ENCODE measurements around the gene DNAI7.

Gene DNAI7

GRCh38 chr12:25213338-25213737, 18.4 kb upstream of the DNAI7 start:
- no peak for FAIRE-seq
- DNase-seq (ENCODE audit: insufficient read length, low spot score) = no peak
- no peak for TF ChIP-seq CTCF (IDR thresholded peaks at IDR 0.05; ENCODE audit: insufficient read depth, missing control alignments)

- FAIRE-seq (no peak), DNase-seq (ENCODE audit: insufficient read length, low spot score) (no peak)
- no peak for TF ChIP-seq CTCF (IDR thresholded peaks at IDR 0.05; ENCODE audit: insufficient read depth, missing control alignments)
Measured at GRCh38 chr12:25208554-25208953, 13.6 kb upstream of the DNAI7 start.

- peak; percentile 32 for FAIRE-seq
- TF ChIP-seq CTCF (IDR thresholded peaks at IDR 0.05; ENCODE audit: insufficient read depth, missing control alignments) = no peak
- no peak for DNase-seq (ENCODE audit: insufficient read length, low spot score)
Measured at GRCh38 chr12:25207846-25208245, 12.9 kb upstream of the DNAI7 start.

- no peak for DNase-seq (ENCODE audit: insufficient read length, low spot score)
- TF ChIP-seq CTCF (IDR thresholded peaks at IDR 0.05; ENCODE audit: insufficient read depth, missing control alignments) = no peak
- FAIRE-seq = no peak
Measured at GRCh38 chr12:25207411-25207810, 12.5 kb upstream of the DNAI7 start.

GRCh38 chr12:25202137-25202536, 7.2 kb upstream of the DNAI7 start:
- DNase-seq (ENCODE audit: insufficient read length, low spot score) = no peak
- no peak for FAIRE-seq
- no peak for TF ChIP-seq CTCF (IDR thresholded peaks at IDR 0.05; ENCODE audit: insufficient read depth, missing control alignments)

GRCh38 chr12:25200703-25201102, 5.7 kb upstream of the DNAI7 start:
- FAIRE-seq = no peak
- no peak for TF ChIP-seq CTCF (IDR thresholded peaks at IDR 0.05; ENCODE audit: insufficient read depth, missing control alignments)
- DNase-seq (ENCODE audit: insufficient read length, low spot score) = no peak

GRCh38 chr12:25197608-25198007, 2.6 kb upstream of the DNAI7 start:
- TF ChIP-seq CTCF (IDR thresholded peaks at IDR 0.05; ENCODE audit: insufficient read depth, missing control alignments) = no peak
- DNase-seq (ENCODE audit: insufficient read length, low spot score) (no peak), FAIRE-seq (no peak)
